IMR-90 (cell line): Measurements from ENCODE around the gene HDAC6. TPM values are rescaled to one million over a fixed set of nuclear protein-coding genes. Genes with fewer than 3 reads are reported as not detected.

ENCODE experiments used
- ATAC-seq: fragments of 200-7000 bp; cut with Tn5 transposase; 2 replicates; pipeline ENCODE4 v1.9.1; 2020; ENCODE audit warnings: low read depth, mild to moderate bottlenecking, moderate library complexity
- BruUV-seq: library from RNA; stranded (reverse); fragments of 400-500 nt; replicated peaks from 2 replicates; lab custom pipeline; 2021; lab: Mats Ljungman, UMichigan
- CTCF ChIA-PET: fragments of 300-600 bp; formaldehyde crosslinking; extraction: SDS; loops from one replicate; lab custom pipeline; 2021; ENCODE audit warnings: antibody characterized with exemption; lab: Yijun Ruan, JAX
- POLR2A ChIA-PET: fragments of 300-600 bp; sonication (Branson Sonifier 250); formaldehyde crosslinking; loops from one replicate; lab custom pipeline; 2022; ENCODE audit warnings: antibody characterized with exemption; ENCODE audit not compliant: unreplicated experiment; lab: Charles Lee
- DNase-seq: peaks from one replicate; pipeline ENCODE4 v3.0.0; 2013
- H2AFZ ChIP-seq: replicated peaks from 2 replicates; pipeline ENCODE3; 2013; ENCODE audit warnings: low read length, mild to moderate bottlenecking; ENCODE audit not compliant: poor library complexity
- H2AK5ac ChIP-seq: 2 replicates; pipeline ENCODE4 v1.6.1; 2013; ENCODE audit warnings: low read depth, low read length, inconsistent platforms
- H2AK9ac ChIP-seq: replicated peaks from 2 replicates; pipeline ENCODE3; 2013; ENCODE audit warnings: mild to moderate bottlenecking, low read depth, low read length, moderate library complexity; ENCODE audit not compliant: poor library complexity
- H2BK120ac ChIP-seq: 2 replicates; pipeline ENCODE4 v1.6.1; 2013; ENCODE audit warnings: low read depth, low read length, inconsistent platforms
- H2BK15ac ChIP-seq: 3 replicates; pipeline ENCODE4 v1.6.1; 2013; ENCODE audit warnings: low read depth, low read length, inconsistent platforms
- H2BK20ac ChIP-seq: 2 replicates; pipeline ENCODE4 v1.6.1; 2013; ENCODE audit warnings: low read depth, mild to moderate bottlenecking, inconsistent platforms, low read length, moderate library complexity
- H2BK5ac ChIP-seq: 2 replicates; pipeline ENCODE4 v1.6.1; 2013; ENCODE audit warnings: mild to moderate bottlenecking, low read depth, low read length, inconsistent platforms; ENCODE audit not compliant: poor library complexity, severe bottlenecking
- H3K14ac ChIP-seq: replicated peaks from 2 replicates; pipeline ENCODE4 v1.6.1; 2013; ENCODE audit warnings: low read depth, low read length, inconsistent platforms
- H3K18ac ChIP-seq: 2 replicates; pipeline ENCODE4 v1.6.1; 2013; ENCODE audit warnings: low read depth, low read length, control low read depth
- H3K23ac ChIP-seq: 2 replicates; pipeline ENCODE4 v1.6.1; 2013; ENCODE audit warnings: low read depth, low read length, inconsistent platforms
- H3K27ac ChIP-seq: 2 replicates; pipeline ENCODE4 v1.5.1; 2013; ENCODE audit warnings: mild to moderate bottlenecking, control low read depth, low read length; ENCODE audit not compliant: insufficient read depth
- H3K27me3 ChIP-seq: 2 replicates; pipeline ENCODE4 v1.6.1; 2013; ENCODE audit warnings: low read length; ENCODE audit not compliant: control insufficient read depth, insufficient read depth
- H3K36me3 ChIP-seq: 2 replicates; pipeline ENCODE4 v1.6.1; 2013; ENCODE audit warnings: low read length, mixed read lengths; ENCODE audit not compliant: control insufficient read depth, insufficient read depth
- H3K4ac ChIP-seq: 2 replicates; pipeline ENCODE4 v1.6.1; 2013; ENCODE audit warnings: low read depth, low read length, inconsistent platforms
- H3K4me1 ChIP-seq: 2 replicates; pipeline ENCODE4 v1.6.1; 2013; ENCODE audit warnings: low read length, mixed read lengths; ENCODE audit not compliant: control insufficient read depth, insufficient read depth
- H3K4me2 ChIP-seq: 2 replicates; pipeline ENCODE4 v1.6.1; 2013; ENCODE audit warnings: low read depth, mild to moderate bottlenecking, control low read depth, low read length, moderate library complexity
- H3K4me3 ChIP-seq: 2 replicates; pipeline ENCODE4 v1.5.1; 2013; ENCODE audit warnings: low read depth, mild to moderate bottlenecking, control low read depth, low read length, moderate library complexity; ENCODE audit not compliant: insufficient read depth
- H3K56ac ChIP-seq: 2 replicates; pipeline ENCODE4 v1.6.1; 2013; ENCODE audit warnings: low read length, inconsistent platforms; ENCODE audit not compliant: insufficient read depth; ENCODE audit errors: extremely low read depth
- H3K79me1 ChIP-seq, 2 experiments: 2 replicates each; pipeline ENCODE4 v1.6.1; 2013; ENCODE audit warnings: low read length in 2 of 2, inconsistent platforms in 1 of 2, low read depth in 1 of 2
- H3K9ac ChIP-seq: 2 replicates; pipeline ENCODE4 v1.6.1; 2013; ENCODE audit warnings: low read depth, low read length, control low read depth
- H3K9me1 ChIP-seq: 2 replicates; pipeline ENCODE4 v1.6.1; 2013; ENCODE audit warnings: low read length, inconsistent platforms; ENCODE audit not compliant: insufficient read depth
- H3K9me3 ChIP-seq: 2 replicates; pipeline ENCODE4 v1.6.1; 2013; ENCODE audit warnings: low read length; ENCODE audit not compliant: control insufficient read depth, insufficient read depth
- H4K20me1 ChIP-seq: 2 replicates; pipeline ENCODE4 v1.6.1; 2013; ENCODE audit warnings: low read length, inconsistent platforms; ENCODE audit not compliant: insufficient read depth
- H4K5ac ChIP-seq: 2 replicates; pipeline ENCODE4 v1.6.1; 2013; ENCODE audit warnings: mild to moderate bottlenecking, low read depth, low read length, control low read depth
- H4K8ac ChIP-seq, 2 experiments: 2 replicates each; pipeline ENCODE4 v1.6.1; 2013; ENCODE audit warnings: low read depth in 2 of 2, low read length in 2 of 2, control low read depth in 1 of 2, inconsistent platforms in 1 of 2
- H4K91ac ChIP-seq: 2 replicates; pipeline ENCODE4 v1.6.1; 2013; ENCODE audit warnings: low read depth, low read length, inconsistent platforms; ENCODE audit not compliant: insufficient read depth
- CEBPB ChIP-seq: IDR thresholded peaks from 2 replicates; pipeline ENCODE4 v1.6.1; 2012; ENCODE audit warnings: low read depth, low read length, improper control_type of control experiment
- FOS ChIP-seq: fragments of 150-350 bp; IDR thresholded peaks from 2 replicates; pipeline ENCODE4 v1.6.1; 2016; ENCODE audit warnings: low read depth, low read length
- MAFK ChIP-seq: IDR thresholded peaks from 2 replicates; pipeline ENCODE4 v1.6.1; 2012; ENCODE audit warnings: low read depth, low read length, improper control_type of control experiment
- MAZ ChIP-seq: IDR thresholded peaks from 2 replicates; pipeline ENCODE4 v1.6.1; 2012; ENCODE audit warnings: low read depth, mild to moderate bottlenecking, low read length, improper control_type of control experiment, moderate library complexity, borderline replicate concordance
- MXI1 ChIP-seq: IDR thresholded peaks from 2 replicates; pipeline ENCODE4 v1.6.1; 2012; ENCODE audit warnings: low read depth, mild to moderate bottlenecking, low read length, moderate library complexity, borderline replicate concordance
- NFE2L2 ChIP-seq: fragments of 150-350 bp; IDR thresholded peaks from 2 replicates; pipeline ENCODE4 v1.6.1; 2016; ENCODE audit warnings: low read depth, mild to moderate bottlenecking, low read length
- RAD21 ChIP-seq: IDR thresholded peaks from 2 replicates; pipeline ENCODE4 v1.6.1; 2012; ENCODE audit warnings: low read length, improper control_type of control experiment
- RCOR1 ChIP-seq: IDR thresholded peaks from 2 replicates; pipeline ENCODE4 v1.6.1; 2012; ENCODE audit warnings: mild to moderate bottlenecking, low read length, improper control_type of control experiment; ENCODE audit not compliant: insufficient replicate concordance
- RFX5 ChIP-seq: IDR thresholded peaks from 2 replicates; pipeline ENCODE4 v1.8.0; 2012; ENCODE audit warnings: low read depth, mild to moderate bottlenecking, low read length, moderate library complexity
- SMC3 ChIP-seq: fragments of 150-350 bp; IDR thresholded peaks from 2 replicates; pipeline ENCODE4 v1.6.1; 2016; ENCODE audit warnings: low read depth, mild to moderate bottlenecking, antibody characterized with exemption, low read length, moderate library complexity
- WGBS, 2 experiments: methylation state at CpG; one replicate each; pipeline versions ENCODE4 v1.1.5 to v1.1.7; 2013; ENCODE audit warnings: missing lambda C conversion rate in 2 of 2; ENCODE audit not compliant: insufficient read length in 1 of 2; ENCODE audit errors: extremely low coverage in 2 of 2; 5-methylcytosine and 5-hydroxymethylcytosine counted together
- dilution Hi-C: fragments of 300-500 bp; cut with HindIII; formaldehyde crosslinking; loops from one replicate; pipeline ENCODE4 v1.14.3; 2018; ENCODE audit warnings: low sequenced_read_pairs; ENCODE audit not compliant: unreplicated experiment
- in situ Hi-C: fragments of 300-500 bp; cut with MboI; formaldehyde crosslinking; loops from 3 replicates; pipeline ENCODE4 v1.14.3; 2019; ENCODE audit warnings: low sequenced_read_pairs, inconsistent platforms, mixed read lengths
- intact Hi-C: fragments of 100-400 bp; cut with micrococcal nuclease; formaldehyde crosslinking; loops from 2 replicates; pipeline ENCODE4 v1.10.0; 2022
- polyA plus RNA-seq, 3 experiments: library from polyadenylated mRNA; depleted of rRNA; stranded (reverse); fragments of >200 nt; gene quantifications; 2 replicates each; pipeline ENCODE4 v1.2.3, GENCODE V29; 2012; ENCODE audit warnings: low replicate concordance in 1 of 3
- total RNA-seq: library from RNA; depleted of rRNA; stranded (reverse); fragments of >200 nt; gene quantifications from 2 replicates; pipeline ENCODE4 v1.2.3, GENCODE V29; 2012
- TF ChIP-seq, protein P1 (sequence below): fragments of 150-350 bp; IDR thresholded peaks from 2 replicates; pipeline ENCODE4 v1.6.1; 2016; ENCODE audit warnings: low read depth, mild to moderate bottlenecking, low read length, moderate library complexity, borderline replicate concordance

Gene HDAC6
- total and polyA plus RNA-seq, 2 of the 4 experiments (the other 2 are of a cell fraction): 16.8 to 26.3 TPM

DNA sequence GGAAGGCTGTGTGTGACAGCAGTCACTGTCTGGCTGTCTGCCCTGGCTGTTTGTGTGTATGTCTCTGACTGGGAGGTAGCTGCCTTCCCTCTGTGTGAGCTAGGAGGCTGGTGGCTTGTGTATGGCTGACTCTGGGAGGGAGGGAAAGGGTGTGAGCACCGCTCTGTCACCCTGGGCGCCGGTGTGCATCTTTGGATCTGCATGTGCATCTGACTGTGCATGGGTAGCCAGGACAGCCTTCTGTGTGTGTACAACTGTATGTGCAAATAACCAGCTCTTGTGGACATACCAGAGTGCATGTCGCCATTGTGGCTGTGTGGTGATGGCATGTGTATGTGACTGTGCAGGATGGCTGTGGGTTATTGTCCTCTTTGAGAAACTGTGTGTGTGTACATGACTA, 17.0 kb downstream of the HDAC6 start:
- Histone ChIP-seq H3K4me3 (no peak overlapping the region), H3K14ac (no peak overlapping the region), H2BK15ac (no peak overlapping the region), H3K27ac (no peak overlapping the region), H2AK9ac (no peak overlapping the region), H3K27me3 (no peaks in the 10 kb centered on the region), H3K9ac (no peak overlapping the region), H2AK5ac (no peak overlapping the region), H3K9me3 (no peaks in the 10 kb centered on the region; the same call in 1 of the 2 replicates), H3K23ac (no peak overlapping the region), H4K5ac (no peak overlapping the region), H4K20me1 (no peaks in the 10 kb centered on the region), H2AFZ (no peak overlapping the region), H2BK120ac (no peak overlapping the region), H3K4ac (no peak overlapping the region), H3K9me1 (no peaks in the 10 kb centered on the region), H3K56ac (no peak overlapping the region), H2BK20ac (no peak overlapping the region), H4K91ac (no peak overlapping the region), H3K4me2 (no peak overlapping the region), H3K4me1 (no peaks in the 10 kb centered on the region), H4K8ac (no peak overlapping the region), H3K18ac (no peak overlapping the region), H3K36me3 (peaks cover 27% of the 10 kb centered on the region), H2BK5ac (no peak overlapping the region), H3K79me1 (no peaks in the 10 kb centered on the region)
- BruUV-seq: no TSS peak
- TF ChIP-seq, protein P1, sequence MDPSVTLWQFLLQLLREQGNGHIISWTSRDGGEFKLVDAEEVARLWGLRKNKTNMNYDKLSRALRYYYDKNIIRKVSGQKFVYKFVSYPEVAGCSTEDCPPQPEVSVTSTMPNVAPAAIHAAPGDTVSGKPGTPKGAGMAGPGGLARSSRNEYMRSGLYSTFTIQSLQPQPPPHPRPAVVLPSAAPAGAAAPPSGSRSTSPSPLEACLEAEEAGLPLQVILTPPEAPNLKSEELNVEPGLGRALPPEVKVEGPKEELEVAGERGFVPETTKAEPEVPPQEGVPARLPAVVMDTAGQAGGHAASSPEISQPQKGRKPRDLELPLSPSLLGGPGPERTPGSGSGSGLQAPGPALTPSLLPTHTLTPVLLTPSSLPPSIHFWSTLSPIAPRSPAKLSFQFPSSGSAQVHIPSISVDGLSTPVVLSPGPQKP: no peak
- no peak for TF ChIP-seq MAFK
- no peak for TF ChIP-seq SMC3
- no peak for TF ChIP-seq FOS
- no peak for TF ChIP-seq CEBPB
- no peak for TF ChIP-seq RFX5
- no peak for TF ChIP-seq RCOR1
- no peak for TF ChIP-seq NFE2L2
- TF ChIP-seq MAZ: no peak
- TF ChIP-seq RAD21: no peak
- no peak for TF ChIP-seq MXI1
- intact Hi-C loops (no loop called here), dilution Hi-C loops (no loop called here), in situ Hi-C loops (no loop called here)
- ChIA-PET CTCF (no interaction called here), POLR2A (no interaction called here)
- no peak for DNase-seq
- no peak for ATAC-seq
- 77% methylated on average over 3 of the region's 4 CpGs; no CpG with 5 or more reads in 1 of the 2 experiments for WGBS, 2 experiments
